HEK293 (cell line): ENCODE measurements around the gene SLCO1B3.

Experiments used
- ZNF292 ChIP-seq: fragments of 450-650 bp; formaldehyde crosslinking; IDR thresholded peaks from 2 replicates; pipeline ENCODE4 v1.5.1; 2016; ENCODE audit warnings: low read depth, missing biosample characterization, missing genetic modification characterization, borderline replicate concordance
- ZNF311 ChIP-seq: fragments of 450-650 bp; formaldehyde crosslinking; IDR thresholded peaks from 2 replicates; pipeline ENCODE4 v1.5.1; 2017; ENCODE audit warnings: missing biosample characterization, missing genetic modification characterization, borderline replicate concordance
- TF ChIP-seq, protein P1 (sequence below): fragments of 450-650 bp; formaldehyde crosslinking; IDR thresholded peaks from 2 replicates; pipeline ENCODE4 v1.5.1; 2016; ENCODE audit warnings: missing biosample characterization, missing genetic modification characterization
- TF ChIP-seq, protein P2 (sequence below): fragments of 450-650 bp; formaldehyde crosslinking; IDR thresholded peaks from 2 replicates; pipeline ENCODE4 v1.5.1; 2016; ENCODE audit warnings: missing biosample characterization, missing genetic modification characterization
- TF ChIP-seq, protein P3 (sequence below): fragments of 450-650 bp; formaldehyde crosslinking; IDR thresholded peaks from 2 replicates; pipeline ENCODE4 v1.5.1; 2016; ENCODE audit warnings: missing biosample characterization, missing genetic modification characterization

DNA sequence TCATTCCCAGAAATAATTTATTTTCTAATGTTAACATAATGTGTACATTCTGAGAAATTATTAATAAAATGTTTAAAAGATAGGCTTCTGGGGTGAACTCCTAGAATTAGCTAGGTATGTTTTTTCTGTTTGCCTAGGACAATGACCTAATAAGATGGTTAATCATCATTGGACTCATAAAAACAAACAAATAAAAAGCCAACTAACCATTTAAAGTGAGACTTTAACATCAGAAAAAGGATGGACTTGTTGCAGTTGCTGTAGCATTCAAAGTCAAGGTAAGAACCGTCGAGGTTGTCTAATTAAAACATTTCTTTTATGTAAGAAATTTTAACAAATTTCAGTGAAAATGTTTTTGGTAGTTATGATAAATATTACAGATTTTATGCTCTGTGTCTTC lies at the start of gene SLCO1B3:
- TF ChIP-seq ZNF311 (no peak), ZNF292 (tag by site-specific recombination) (no peak)
- TF ChIP-seq, protein P1, sequence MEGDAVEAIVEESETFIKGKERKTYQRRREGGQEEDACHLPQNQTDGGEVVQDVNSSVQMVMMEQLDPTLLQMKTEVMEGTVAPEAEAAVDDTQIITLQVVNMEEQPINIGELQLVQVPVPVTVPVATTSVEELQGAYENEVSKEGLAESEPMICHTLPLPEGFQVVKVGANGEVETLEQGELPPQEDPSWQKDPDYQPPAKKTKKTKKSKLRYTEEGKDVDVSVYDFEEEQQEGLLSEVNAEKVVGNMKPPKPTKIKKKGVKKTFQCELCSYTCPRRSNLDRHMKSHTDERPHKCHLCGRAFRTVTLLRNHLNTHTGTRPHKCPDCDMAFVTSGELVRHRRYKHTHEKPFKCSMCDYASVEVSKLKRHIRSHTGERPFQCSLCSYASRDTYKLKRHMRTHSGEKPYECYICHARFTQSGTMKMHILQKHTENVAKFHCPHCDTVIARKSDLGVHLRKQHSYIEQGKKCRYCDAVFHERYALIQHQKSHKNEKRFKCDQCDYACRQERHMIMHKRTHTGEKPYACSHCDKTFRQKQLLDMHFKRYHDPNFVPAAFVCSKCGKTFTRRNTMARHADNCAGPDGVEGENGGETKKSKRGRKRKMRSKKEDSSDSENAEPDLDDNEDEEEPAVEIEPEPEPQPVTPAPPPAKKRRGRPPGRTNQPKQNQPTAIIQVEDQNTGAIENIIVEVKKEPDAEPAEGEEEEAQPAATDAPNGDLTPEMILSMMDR (tag by site-specific recombination): no peak
- TF ChIP-seq, protein P2, sequence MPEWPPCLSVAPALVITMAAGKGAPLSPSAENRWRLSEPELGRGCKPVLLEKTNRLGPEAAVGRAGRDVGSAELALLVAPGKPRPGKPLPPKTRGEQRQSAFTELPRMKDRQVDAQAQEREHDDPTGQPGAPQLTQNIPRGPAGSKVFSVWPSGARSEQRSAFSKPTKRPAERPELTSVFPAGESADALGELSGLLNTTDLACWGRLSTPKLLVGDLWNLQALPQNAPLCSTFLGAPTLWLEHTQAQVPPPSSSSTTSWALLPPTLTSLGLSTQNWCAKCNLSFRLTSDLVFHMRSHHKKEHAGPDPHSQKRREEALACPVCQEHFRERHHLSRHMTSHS (tag by site-specific recombination): no peak
- TF ChIP-seq, protein P3, sequence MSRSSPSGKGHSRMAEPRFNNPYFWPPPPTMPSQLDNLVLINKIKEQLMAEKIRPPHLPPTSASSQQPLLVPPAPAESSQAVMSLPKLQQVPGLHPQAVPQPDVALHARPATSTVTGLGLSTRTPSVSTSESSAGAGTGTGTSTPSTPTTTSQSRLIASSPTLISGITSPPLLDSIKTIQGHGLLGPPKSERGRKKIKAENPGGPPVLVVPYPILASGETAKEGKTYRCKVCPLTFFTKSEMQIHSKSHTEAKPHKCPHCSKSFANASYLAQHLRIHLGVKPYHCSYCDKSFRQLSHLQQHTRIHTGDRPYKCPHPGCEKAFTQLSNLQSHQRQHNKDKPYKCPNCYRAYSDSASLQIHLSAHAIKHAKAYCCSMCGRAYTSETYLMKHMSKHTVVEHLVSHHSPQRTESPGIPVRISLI (tag by site-specific recombination): no peak
